A673 (cell line): ENCODE results near the gene SDF2. TPM values are rescaled to one million over a fixed set of nuclear protein-coding genes. Genes with fewer than 3 reads are reported as not detected.
"Not testable (repeated sequence)": the region's sequence is repeated elsewhere in the genome, so short reads cannot be mapped to it uniquely, and the experiment has no call there.

Experiments
- BruUV-seq: library from RNA; stranded (reverse); fragments of 400-500 nt; replicated peaks from 2 replicates; lab custom pipeline; 2021; lab: Mats Ljungman, UMichigan
- CTCF ChIA-PET: fragments of 300-600 bp; sonication (Branson Sonifier 250); formaldehyde crosslinking; loops from one replicate; lab custom pipeline; 2022; ENCODE audit warnings: antibody characterized with exemption; lab: Charles Lee
- POLR2A ChIA-PET: fragments of 300-600 bp; sonication (Branson Sonifier 250); formaldehyde crosslinking; loops from one replicate; lab custom pipeline; 2022; ENCODE audit warnings: antibody characterized with exemption; ENCODE audit not compliant: low non-redundant PET; lab: Charles Lee
- DNase-seq: peaks from one replicate; pipeline ENCODE4 v3.0.0-alpha.2; 2015; ENCODE audit warnings: low spot score
- H3K27ac ChIP-seq: fragments of 200-600 bp; sonication (generic); 2 replicates; pipeline ENCODE4 v1.5.1; 2016; ENCODE audit warnings: mixed run types, low read depth, mild to moderate bottlenecking, mixed read lengths, antibody characterized with exemption, low read length; ENCODE audit not compliant: poor library complexity, severe bottlenecking
- H3K27me3 ChIP-seq: fragments of 200-600 bp; sonication (generic); replicated peaks from 2 replicates; pipeline ENCODE4 v1.6.1; 2017; ENCODE audit warnings: mixed run types, low read depth, mild to moderate bottlenecking, mixed read lengths, antibody characterized with exemption, low read length; ENCODE audit not compliant: insufficient read depth, poor library complexity
- H3K36me3 ChIP-seq: fragments of 200-600 bp; sonication (generic); 2 replicates; pipeline ENCODE4 v1.6.1; 2016; ENCODE audit warnings: mixed run types, mild to moderate bottlenecking, mixed read lengths, antibody characterized with exemption, low read length; ENCODE audit not compliant: insufficient read depth, poor library complexity, severe bottlenecking
- H3K4me1 ChIP-seq: fragments of 200-600 bp; sonication (generic); 2 replicates; pipeline ENCODE4 v1.6.1; 2017; ENCODE audit warnings: mixed run types, mild to moderate bottlenecking, mixed read lengths, antibody characterized with exemption, low read length; ENCODE audit not compliant: insufficient read depth, poor library complexity, severe bottlenecking
- H3K4me3 ChIP-seq: fragments of 200-600 bp; sonication (generic); 2 replicates; pipeline ENCODE4 v1.5.1; 2016; ENCODE audit warnings: low read depth, mixed run types, mild to moderate bottlenecking, mixed read lengths, low read length; ENCODE audit not compliant: poor library complexity, severe bottlenecking
- H3K9me3 ChIP-seq: fragments of 200-600 bp; sonication (generic); 2 replicates; pipeline ENCODE4 v1.6.1; 2016; ENCODE audit warnings: mixed run types, low read depth, mild to moderate bottlenecking, mixed read lengths, antibody characterized with exemption, low read length; ENCODE audit not compliant: poor library complexity, severe bottlenecking
- CTCF ChIP-seq: fragments of 300-800, 200-600 bp; sonication (generic); conservative IDR thresholded peaks from 2 replicates; pipeline ENCODE4 v1.5.1; 2017; ENCODE audit warnings: low read depth, mild to moderate bottlenecking, antibody characterized with exemption, low read length, moderate library complexity, mixed read lengths
- EZH2 ChIP-seq: fragments of 200-600 bp; sonication (generic); IDR thresholded peaks from 2 replicates; pipeline ENCODE4 v1.6.1; 2017; ENCODE audit warnings: borderline replicate concordance, low read depth, mild to moderate bottlenecking, mixed read lengths, antibody characterized with exemption, low read length; ENCODE audit not compliant: poor library complexity, severe bottlenecking
- intact Hi-C: fragments of 100-400 bp; cut with micrococcal nuclease; formaldehyde crosslinking; loops from one replicate; pipeline ENCODE4 v1.10.0; 2022; ENCODE audit not compliant: unreplicated experiment
- total RNA-seq: library from RNA; stranded (reverse); gene quantifications from 2 replicates; pipeline ENCODE4 v1.2.3, GENCODE V29; 2021

The SDF2 gene
- total RNA-seq, 1 experiment from 2014 or later = 41.6 TPM

- Histone ChIP-seq H3K9me3 (no peaks in the 10 kb centered on the region), H3K27me3 (no peaks in the 10 kb centered on the region), H3K4me3 (no peak overlapping the region), H3K4me1 (no peaks in the 10 kb centered on the region), H3K27ac (no peak overlapping the region), H3K36me3 (peaks cover 21% of the 10 kb centered on the region)
- POLR2A ChIA-PET = no interaction called here
- TF ChIP-seq CTCF (no peak), EZH2 (no peak)
- no peak for DNase-seq
- CTCF ChIA-PET = no interaction called here
- intact Hi-C loops = no loop called here
- BruUV-seq = no TSS peak
These were observed 51.3 kb downstream of the SDF2 start for GRCh38 chr17:28610376-28610775.

GRCh38 chr17:28604031-28604430, 57.7 kb downstream of the SDF2 start:
- DNase-seq, CTCF ChIA-PET, intact Hi-C loops, H3K4me1 ChIP-seq, H3K27me3 ChIP-seq, BruUV-seq, H3K4me3 ChIP-seq, H3K9me3 ChIP-seq, H3K27ac ChIP-seq, POLR2A ChIA-PET, H3K36me3 ChIP-seq: not testable (repeated sequence)

- peak overlapping the region; percentile 95 for H3K27ac ChIP-seq
- TF ChIP-seq CTCF (no peak), EZH2 (no peak)
- peak; percentile 91 for DNase-seq
- H3K27me3 ChIP-seq = no peaks in the 10 kb centered on the region
- no peaks in the 10 kb centered on the region for H3K9me3 ChIP-seq
- TSS peak; percentile 77 for BruUV-seq
- H3K4me1 ChIP-seq = peaks cover 10% of the 10 kb centered on the region
- ChIA-PET POLR2A (no interaction called here), CTCF (interaction anchor here (0.6 kb wide), 1 partner anchor 14 kb away, joined by 3 read pairs; the partner anchor contains the start of gene RSKR)
- intact Hi-C loops = no loop called here
- peaks cover 22% of the 10 kb centered on the region for H3K36me3 ChIP-seq
- peak overlapping the region; percentile 96 for H3K4me3 ChIP-seq
These were observed 62.2 kb downstream of the SDF2 start for GRCh38 chr17:28599311-28600184.
